ENCODE measurements around the gene BCL11A. TPM values are rescaled to one million over a fixed set of nuclear protein-coding genes. Genes with fewer than 3 reads are reported as not detected.

BCL11A gene
- total RNA-seq, 1 experiment from 2014 or later, result 0.33 TPM

- Histone ChIP-seq H3K36me3 (ENCODE audit: control insufficient read depth, insufficient read depth, low read length) (no peaks in the 10 kb centered on the region), H3K4me3 (ENCODE audit: low read depth in 2 of 2, low read length in 2 of 2) (no peak overlapping the region), H3K27ac (ENCODE audit: low read length) (no peak overlapping the region), H3K9me3 (ENCODE audit: control insufficient read depth, insufficient read depth, low read depth, low read length) (no peaks in the 10 kb centered on the region), H3K4me1 (ENCODE audit: control insufficient read depth, insufficient read depth, low read length) (0 out of 2 replicates have a peak, but pooled peaks cover under 1% of the 10 kb centered on the region), H3K27me3 (ENCODE audit: control insufficient read depth, insufficient read depth, low read length) (peaks cover 45% of the 10 kb centered on the region)
- no peak for TF ChIP-seq TCF7L2 (IDR thresholded peaks at IDR 0.05; ENCODE audit: low read depth, low read length)
- TF ChIP-seq POLR2AphosphoS5 (IDR thresholded peaks at IDR 0.05; ENCODE audit: low read depth, low read length), result no peak
- in situ Hi-C loops (cut with HindIII; ENCODE audit: low pct_unique_long_range_greater_than_20kb, low sequenced_read_pairs), result no loop called here
- intact Hi-C loops (cut with micrococcal nuclease; ENCODE audit: unreplicated experiment), result no loop called here
- ATAC-seq (no peak), DNase-seq (ENCODE audit: low read depth, low spot score) (no peak)
- no TSS peak for BruUV-seq (replicated peaks)
- CTCF ChIA-PET, result no interaction called here
- POLR2A ChIA-PET, result interaction anchor here (0.6 kb wide), 1 partner anchor 227 kb away, joined by 5 read pairs; no protein-coding TSS in a partner anchor
Measured at GRCh38 chr2:60544062-60544461, 9.4 kb downstream of the BCL11A start.

DNA sequence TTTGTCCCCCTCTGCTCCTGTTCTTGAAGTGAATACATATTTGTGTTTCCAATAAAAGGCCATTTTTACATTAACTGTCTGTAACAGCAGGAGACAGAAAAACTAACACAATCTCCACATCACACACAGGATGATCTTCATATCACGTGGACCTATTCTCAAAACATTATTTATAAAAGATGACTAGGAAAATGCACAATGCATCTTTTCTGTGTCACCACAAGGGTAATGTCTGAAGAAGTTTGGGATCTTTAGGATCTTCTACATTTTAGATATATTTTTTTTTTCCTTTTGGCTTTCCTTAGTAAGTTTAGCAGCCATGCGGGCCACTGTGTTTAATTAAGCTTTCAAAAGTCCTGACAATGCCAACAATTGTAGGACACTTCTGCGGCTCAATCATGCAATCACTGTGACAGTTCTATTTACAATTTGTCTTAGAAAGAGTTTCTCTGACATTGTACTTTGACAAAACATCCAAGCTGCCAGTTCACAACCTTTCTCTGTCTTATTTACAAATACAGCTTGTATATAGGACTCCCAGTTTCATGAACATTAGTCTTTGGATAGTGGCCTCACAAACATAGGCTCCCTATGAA, 12.3 kb downstream of the BCL11A start:
- ChIA-PET POLR2A (no interaction called here), CTCF (interaction anchor here (0.5 kb wide), 1 partner anchor 168 kb away, joined by 3 read pairs; no protein-coding TSS in a partner anchor)
- H3K27me3 ChIP-seq (ENCODE audit: control insufficient read depth, insufficient read depth, low read length), result peaks cover 25% of the 10 kb centered on the region

More for the DNA sequence above, 12.3 kb downstream of the BCL11A start:
- in situ Hi-C loops (cut with HindIII; ENCODE audit: low pct_unique_long_range_greater_than_20kb, low sequenced_read_pairs) (no loop called here), intact Hi-C loops (cut with micrococcal nuclease; ENCODE audit: unreplicated experiment) (no loop called here)
- no peaks in the 10 kb centered on the region for H3K4me1 ChIP-seq (ENCODE audit: control insufficient read depth, insufficient read depth, low read length)
- H3K4me3 ChIP-seq (ENCODE audit: low read depth in 2 of 2, low read length in 2 of 2), result no peak overlapping the region
- H3K36me3 ChIP-seq (ENCODE audit: control insufficient read depth, insufficient read depth, low read length), result no peaks in the 10 kb centered on the region
- ATAC-seq, result no peak
- no peaks in the 10 kb centered on the region for H3K9me3 ChIP-seq (ENCODE audit: control insufficient read depth, insufficient read depth, low read depth, low read length)
- H3K27ac ChIP-seq (ENCODE audit: low read length), result no peak overlapping the region
- BruUV-seq (replicated peaks), result no TSS peak
- TF ChIP-seq TCF7L2 (IDR thresholded peaks at IDR 0.05; ENCODE audit: low read depth, low read length) (no peak), POLR2AphosphoS5 (IDR thresholded peaks at IDR 0.05; ENCODE audit: low read depth, low read length) (no peak), REST (IDR thresholded peaks at IDR 0.05; ENCODE audit: insufficient read depth in 1 of 2, low read depth in 2 of 2, low read length in 1 of 2) (no peak), SIN3A (IDR thresholded peaks at IDR 0.05; ENCODE audit: borderline replicate concordance, insufficient read depth, low read depth, low read length) (no peak)
- TF ChIP-seq, protein P1, sequence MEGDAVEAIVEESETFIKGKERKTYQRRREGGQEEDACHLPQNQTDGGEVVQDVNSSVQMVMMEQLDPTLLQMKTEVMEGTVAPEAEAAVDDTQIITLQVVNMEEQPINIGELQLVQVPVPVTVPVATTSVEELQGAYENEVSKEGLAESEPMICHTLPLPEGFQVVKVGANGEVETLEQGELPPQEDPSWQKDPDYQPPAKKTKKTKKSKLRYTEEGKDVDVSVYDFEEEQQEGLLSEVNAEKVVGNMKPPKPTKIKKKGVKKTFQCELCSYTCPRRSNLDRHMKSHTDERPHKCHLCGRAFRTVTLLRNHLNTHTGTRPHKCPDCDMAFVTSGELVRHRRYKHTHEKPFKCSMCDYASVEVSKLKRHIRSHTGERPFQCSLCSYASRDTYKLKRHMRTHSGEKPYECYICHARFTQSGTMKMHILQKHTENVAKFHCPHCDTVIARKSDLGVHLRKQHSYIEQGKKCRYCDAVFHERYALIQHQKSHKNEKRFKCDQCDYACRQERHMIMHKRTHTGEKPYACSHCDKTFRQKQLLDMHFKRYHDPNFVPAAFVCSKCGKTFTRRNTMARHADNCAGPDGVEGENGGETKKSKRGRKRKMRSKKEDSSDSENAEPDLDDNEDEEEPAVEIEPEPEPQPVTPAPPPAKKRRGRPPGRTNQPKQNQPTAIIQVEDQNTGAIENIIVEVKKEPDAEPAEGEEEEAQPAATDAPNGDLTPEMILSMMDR (IDR thresholded peaks at IDR 0.05), result no peak
- no peak for DNase-seq (ENCODE audit: low read depth, low spot score)
